LNCAP (cell line): ENCODE measurements around the gene TLL2.

Experiments
- CTCF ChIP-seq: fragments of 450-650 bp; IDR thresholded peaks from 2 replicates; pipeline ENCODE4 v1.5.1; 2017; ENCODE audit warnings: mild to moderate bottlenecking

TLL2 gene

GRCh38 chr10:96342402-96342801, 171.3 kb downstream of the TLL2 start:
- no peak for TF ChIP-seq CTCF

GRCh38 chr10:96341219-96342182, 172.2 kb downstream of the TLL2 start:
- TF ChIP-seq CTCF = no peak

- TF ChIP-seq CTCF = peak; percentile 83
Observed at GRCh38 chr10:96339956-96340904, 173.5 kb downstream of the TLL2 start.

- no peak for TF ChIP-seq CTCF
Observed at GRCh38 chr10:96339383-96339782, 174.3 kb downstream of the TLL2 start.

GRCh38 chr10:96338279-96338925, 175.3 kb downstream of the TLL2 start:
- TF ChIP-seq CTCF = no peak

GRCh38 chr10:96337106-96337505, 176.6 kb downstream of the TLL2 start:
- TF ChIP-seq CTCF = no peak
